OCI-LY1 (cell line): ENCODE results near the gene SPDYE6.

Experiments
- CTCF ChIP-seq: fragments of 200-600 bp; sonication (generic), shearing (Covaris generic); IDR thresholded peaks from 2 replicates; pipeline ENCODE4 v1.5.1; 2017; ENCODE audit warnings: mild to moderate bottlenecking, antibody characterized with exemption, low read length, moderate library complexity, mixed read lengths
- EZH2 ChIP-seq: fragments of 200-600 bp; sonication (generic), shearing (Covaris generic); IDR thresholded peaks from 2 replicates; pipeline ENCODE4 v1.8.0; 2017; ENCODE audit warnings: borderline replicate concordance, mixed run types, mild to moderate bottlenecking, antibody characterized with exemption, low read length, moderate library complexity, mixed read lengths

- TF ChIP-seq CTCF (no peak), EZH2 (no peak)
Measured at GRCh38 chr7:102395873-102396709, 39.8 kb upstream of the SPDYE6 start, which contains the start of gene PRKRIP1.
